ENCODE results near the gene PTPRS. TPM values are rescaled to one million over a fixed set of nuclear protein-coding genes. Genes with fewer than 3 reads are reported as not detected.

Gene PTPRS
- total RNA-seq, 1 donor from 2014 or later = 0.32 TPM

GRCh38 chr19:5308451-5309437, 31.9 kb downstream of the PTPRS start:
- intact Hi-C loops (cut with micrococcal nuclease) = no loop called here
- H3K4me3 Mint-ChIP-seq (ENCODE audit: low read depth) = no peak overlapping the region
- H3K36me3 Mint-ChIP-seq (ENCODE audit: low read depth) = no peaks in the 10 kb centered on the region
- no peak for DNase-seq (ENCODE audit: low spot score)
- no peak overlapping the region for H3K27ac Mint-ChIP-seq
- H3K4me1 Mint-ChIP-seq (ENCODE audit: low read depth) = no peaks in the 10 kb centered on the region
- H3K9me3 Mint-ChIP-seq = no peaks in the 10 kb centered on the region
- no peaks in the 10 kb centered on the region for H3K27me3 Mint-ChIP-seq (ENCODE audit: low read depth)

DNA sequence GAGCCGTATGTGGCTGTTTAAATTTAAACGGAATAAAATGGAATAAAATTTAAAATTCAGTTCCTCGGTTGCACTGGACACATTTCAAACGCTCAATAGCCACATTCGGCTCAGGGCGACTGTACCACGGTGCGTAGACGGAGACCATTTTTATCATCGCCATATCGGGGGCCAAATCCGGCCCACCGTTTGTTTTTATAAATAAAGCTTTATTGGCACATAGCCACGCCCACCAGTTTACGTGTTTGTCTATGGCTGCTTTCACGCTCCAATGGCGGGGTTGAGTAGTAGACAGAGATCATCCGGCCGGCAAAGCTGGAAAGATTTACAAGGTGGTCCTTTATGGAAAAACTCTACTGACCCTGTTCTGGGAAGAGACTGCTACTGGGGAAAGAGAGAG, 33.0 kb downstream of the PTPRS start:
- no peaks in the 10 kb centered on the region for H3K4me1 Mint-ChIP-seq (ENCODE audit: low read depth)
- H3K36me3 Mint-ChIP-seq (ENCODE audit: low read depth) = no peaks in the 10 kb centered on the region
- intact Hi-C loops (cut with micrococcal nuclease) = no loop called here
- no peaks in the 10 kb centered on the region for H3K9me3 Mint-ChIP-seq
- H3K27me3 Mint-ChIP-seq (ENCODE audit: low read depth) = no peaks in the 10 kb centered on the region
- H3K4me3 Mint-ChIP-seq (ENCODE audit: low read depth) = no peak overlapping the region
- no peak overlapping the region for H3K27ac Mint-ChIP-seq
- DNase-seq (ENCODE audit: low spot score) = no peak

GRCh38 chr19:5305163-5305562, 35.4 kb downstream of the PTPRS start:
- Mint-ChIP-seq H3K9me3 (no peaks in the 10 kb centered on the region), H3K4me3 (ENCODE audit: low read depth) (no peak overlapping the region), H3K27ac (no peak overlapping the region), H3K4me1 (ENCODE audit: low read depth) (no peaks in the 10 kb centered on the region), H3K36me3 (ENCODE audit: low read depth) (no peaks in the 10 kb centered on the region), H3K27me3 (ENCODE audit: low read depth) (no peaks in the 10 kb centered on the region)
- intact Hi-C loops (cut with micrococcal nuclease) = no loop called here
- no peak for DNase-seq (ENCODE audit: low spot score)

DNA sequence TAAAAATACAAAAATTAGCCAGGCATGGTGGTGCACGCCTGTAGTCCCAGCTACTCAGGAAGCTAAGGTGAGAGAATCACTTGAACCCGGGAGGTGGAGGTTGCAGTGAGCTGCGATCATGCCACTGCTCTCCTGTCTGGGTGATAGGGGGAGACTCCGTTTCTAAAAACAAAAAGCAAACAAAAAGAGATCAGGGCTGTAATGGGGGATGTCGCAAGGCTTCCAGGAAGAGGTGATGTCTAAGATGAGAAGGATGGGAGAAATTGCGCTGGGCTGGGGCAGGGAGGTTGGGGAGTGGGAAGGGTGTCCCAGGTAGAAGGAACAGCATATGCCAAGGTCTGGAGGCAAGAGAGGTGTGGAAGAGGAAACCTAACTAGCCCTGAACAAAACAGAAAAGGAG, 36.1 kb downstream of the PTPRS start:
- Mint-ChIP-seq H3K4me1 (ENCODE audit: low read depth) (no peaks in the 10 kb centered on the region), H3K36me3 (ENCODE audit: low read depth) (no peaks in the 10 kb centered on the region), H3K27ac (no peak overlapping the region), H3K27me3 (ENCODE audit: low read depth) (no peaks in the 10 kb centered on the region), H3K9me3 (no peaks in the 10 kb centered on the region), H3K4me3 (ENCODE audit: low read depth) (no peak overlapping the region)
- intact Hi-C loops (cut with micrococcal nuclease) = no loop called here
- DNase-seq (ENCODE audit: low spot score) = no peak

DNA sequence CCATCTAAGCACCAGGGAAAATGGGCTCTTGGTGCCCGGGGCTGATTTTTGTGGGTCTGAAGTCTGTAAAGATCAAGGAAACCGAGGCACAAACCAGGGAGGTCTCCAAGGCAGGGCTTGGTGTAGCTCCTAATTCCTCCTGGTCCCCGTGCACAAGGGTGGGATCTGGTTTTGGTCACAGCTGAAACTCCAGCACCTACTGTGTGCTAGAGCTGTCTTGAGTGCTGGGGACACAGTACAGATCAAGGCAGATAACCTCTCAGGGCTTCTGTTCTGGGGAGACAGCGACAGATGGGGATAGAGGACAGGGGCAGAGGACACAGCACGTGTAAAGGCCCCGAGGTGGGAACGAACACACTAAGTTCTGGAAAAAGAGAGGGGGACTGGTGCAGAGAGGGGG, 37.4 kb downstream of the PTPRS start:
- H3K9me3 Mint-ChIP-seq = no peaks in the 10 kb centered on the region
- no peaks in the 10 kb centered on the region for H3K27me3 Mint-ChIP-seq (ENCODE audit: low read depth)
- intact Hi-C loops (cut with micrococcal nuclease) = no loop called here
- no peak overlapping the region for H3K27ac Mint-ChIP-seq
- H3K36me3 Mint-ChIP-seq (ENCODE audit: low read depth) = no peaks in the 10 kb centered on the region
- no peaks in the 10 kb centered on the region for H3K4me1 Mint-ChIP-seq (ENCODE audit: low read depth)
- no peak overlapping the region for H3K4me3 Mint-ChIP-seq (ENCODE audit: low read depth)
- no peak for DNase-seq (ENCODE audit: low spot score)

- no peak for DNase-seq (ENCODE audit: low spot score)
- intact Hi-C loops (cut with micrococcal nuclease) = no loop called here
- Mint-ChIP-seq H3K27ac (no peak overlapping the region), H3K9me3 (no peaks in the 10 kb centered on the region), H3K27me3 (ENCODE audit: low read depth) (no peaks in the 10 kb centered on the region), H3K4me3 (ENCODE audit: low read depth) (no peak overlapping the region), H3K4me1 (ENCODE audit: low read depth) (no peaks in the 10 kb centered on the region), H3K36me3 (ENCODE audit: low read depth) (no peaks in the 10 kb centered on the region)
Measured at GRCh38 chr19:5302396-5302795, 38.2 kb downstream of the PTPRS start.

GRCh38 chr19:5299137-5299536, 41.5 kb downstream of the PTPRS start:
- no peak for DNase-seq (ENCODE audit: low spot score)
- Mint-ChIP-seq H3K27ac (no peak overlapping the region), H3K27me3 (ENCODE audit: low read depth) (peaks cover 4% of the 10 kb centered on the region), H3K4me3 (ENCODE audit: low read depth) (no peak overlapping the region), H3K9me3 (no peaks in the 10 kb centered on the region), H3K36me3 (ENCODE audit: low read depth) (no peaks in the 10 kb centered on the region), H3K4me1 (ENCODE audit: low read depth) (no peaks in the 10 kb centered on the region)
- intact Hi-C loops (cut with micrococcal nuclease) = no loop called here

DNA sequence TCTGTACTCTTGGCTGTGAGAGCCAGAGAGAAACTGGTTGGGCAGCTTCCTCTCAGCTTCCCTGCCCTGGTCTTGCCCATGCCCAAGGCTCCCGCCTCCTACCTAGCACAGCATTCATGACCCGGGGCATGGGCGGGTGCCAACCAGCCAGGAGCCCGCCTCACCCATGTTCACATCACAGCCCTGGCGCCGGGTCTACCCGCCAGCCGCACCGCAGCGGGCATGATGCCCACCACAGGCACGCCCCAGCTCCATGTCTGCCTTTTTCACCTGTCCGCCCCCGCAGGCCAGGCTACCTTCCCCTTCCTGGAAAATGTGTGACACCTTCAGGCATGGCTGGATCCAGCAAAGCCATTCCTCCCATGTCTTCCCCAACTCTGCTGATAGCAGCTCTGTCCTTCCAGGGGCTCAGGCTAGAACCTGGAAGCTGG, 42.1 kb downstream of the PTPRS start:
- Mint-ChIP-seq H3K9me3 (no peaks in the 10 kb centered on the region), H3K4me3 (ENCODE audit: low read depth) (no peak overlapping the region), H3K4me1 (ENCODE audit: low read depth) (no peaks in the 10 kb centered on the region), H3K36me3 (ENCODE audit: low read depth) (no peaks in the 10 kb centered on the region), H3K27me3 (ENCODE audit: low read depth) (peaks cover 5% of the 10 kb centered on the region), H3K27ac (no peak overlapping the region)
- DNase-seq (ENCODE audit: low spot score) = no peak
- intact Hi-C loops (cut with micrococcal nuclease) = no loop called here

- H3K4me3 Mint-ChIP-seq (ENCODE audit: low read depth) = no peak overlapping the region
- intact Hi-C loops (cut with micrococcal nuclease) = no loop called here
- no peaks in the 10 kb centered on the region for H3K4me1 Mint-ChIP-seq (ENCODE audit: low read depth)
- peaks cover 9% of the 10 kb centered on the region for H3K27me3 Mint-ChIP-seq (ENCODE audit: low read depth)
- no peaks in the 10 kb centered on the region for H3K9me3 Mint-ChIP-seq
- DNase-seq (ENCODE audit: low spot score) = no peak
- no peaks in the 10 kb centered on the region for H3K36me3 Mint-ChIP-seq (ENCODE audit: low read depth)
- no peak overlapping the region for H3K27ac Mint-ChIP-seq
Measured at GRCh38 chr19:5297272-5297669, 43.3 kb downstream of the PTPRS start.

GRCh38 chr19:5296457-5297271, 43.9 kb downstream of the PTPRS start:
- Mint-ChIP-seq H3K27me3 (ENCODE audit: low read depth) (peaks cover 15% of the 10 kb centered on the region), H3K9me3 (no peaks in the 10 kb centered on the region), H3K36me3 (ENCODE audit: low read depth) (no peaks in the 10 kb centered on the region), H3K27ac (no peak overlapping the region), H3K4me1 (ENCODE audit: low read depth) (no peaks in the 10 kb centered on the region), H3K4me3 (ENCODE audit: low read depth) (no peak overlapping the region)
- DNase-seq (ENCODE audit: low spot score) = no peak
- intact Hi-C loops (cut with micrococcal nuclease) = no loop called here

- H3K27me3 Mint-ChIP-seq (ENCODE audit: low read depth) = peaks cover 19% of the 10 kb centered on the region
- H3K4me3 Mint-ChIP-seq (ENCODE audit: low read depth) = no peak overlapping the region
- no peak overlapping the region for H3K27ac Mint-ChIP-seq
- intact Hi-C loops (cut with micrococcal nuclease) = no loop called here
- H3K36me3 Mint-ChIP-seq (ENCODE audit: low read depth) = no peaks in the 10 kb centered on the region
- H3K9me3 Mint-ChIP-seq = no peaks in the 10 kb centered on the region
- no peaks in the 10 kb centered on the region for H3K4me1 Mint-ChIP-seq (ENCODE audit: low read depth)
- DNase-seq (ENCODE audit: low spot score) = no peak
Measured at GRCh38 chr19:5296021-5296420, 44.6 kb downstream of the PTPRS start.

DNA sequence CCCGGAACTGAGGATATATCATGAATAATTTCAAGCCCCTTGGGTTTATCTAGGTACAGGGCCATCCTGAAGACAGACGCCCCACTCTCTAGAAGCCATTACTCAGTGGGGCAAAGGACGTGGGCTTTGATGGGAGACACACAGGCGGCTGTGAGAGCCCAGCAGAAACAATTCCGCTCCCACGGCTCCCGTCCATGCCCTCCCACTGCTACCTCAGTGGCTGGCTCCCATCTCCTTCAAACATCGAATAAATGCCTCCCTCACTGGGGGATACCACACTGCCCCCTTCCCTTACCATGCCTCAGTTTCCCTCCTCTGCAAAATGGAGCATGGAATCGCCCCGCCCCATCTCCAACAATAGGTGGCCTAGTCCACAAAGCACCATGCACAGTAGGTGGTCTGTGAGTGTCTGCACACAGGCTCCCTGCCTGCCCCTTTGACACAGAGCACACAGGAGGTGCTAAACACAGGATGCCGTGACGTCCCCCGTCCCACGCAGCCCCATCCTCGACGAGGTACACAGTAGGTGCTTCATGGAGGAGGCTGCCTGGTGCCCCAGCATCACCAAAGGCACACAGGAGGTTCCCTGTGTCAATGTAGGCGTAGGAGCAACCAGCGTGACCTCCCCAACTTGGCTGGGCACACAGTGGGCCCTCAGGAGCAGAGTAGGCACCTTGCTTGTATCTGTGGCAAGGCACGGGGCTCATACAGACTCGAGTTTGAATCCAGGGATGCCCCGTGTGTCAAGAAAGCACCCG, 46.0 kb downstream of the PTPRS start:
- Mint-ChIP-seq H3K4me1 (ENCODE audit: low read depth) (no peaks in the 10 kb centered on the region), H3K36me3 (ENCODE audit: low read depth) (no peaks in the 10 kb centered on the region), H3K9me3 (no peaks in the 10 kb centered on the region), H3K4me3 (ENCODE audit: low read depth) (no peak overlapping the region), H3K27me3 (ENCODE audit: low read depth) (peaks cover 19% of the 10 kb centered on the region), H3K27ac (no peak overlapping the region)
- no peak for DNase-seq (ENCODE audit: low spot score)
- intact Hi-C loops (cut with micrococcal nuclease) = no loop called here
